Activated CD4-positive, alpha-beta memory T cell treated with anti-CD3 and anti-CD28 coated beads, Interleukin-2, amount 10 ng/mL, durations not matched to agents 7 days and 5 days (primary cell): Measurements from ENCODE around the gene CELF4. TPM values are rescaled to one million over a fixed set of nuclear protein-coding genes. Genes with fewer than 3 reads are reported as not detected.
A peak's percentile ranks its signal among the peaks of the same experiment; 100 is the strongest.

Experiments
- CTCF ChIA-PET: fragments of 350-600 bp; sonication (Branson Sonifier 250); formaldehyde crosslinking; loops from one replicate; lab custom pipeline; 2021; ENCODE audit warnings: antibody characterized with exemption, inconsistent platforms; lab: Charles Lee
- POLR2A ChIA-PET: fragments of 350-600 bp; sonication (Branson Sonifier 250); formaldehyde crosslinking; loops from one replicate; lab custom pipeline; 2021; ENCODE audit warnings: antibody characterized with exemption; lab: Charles Lee
- DNase-seq: peaks from one replicate; pipeline ENCODE4 v3.0.0-alpha.2; 2020
- H3K27ac Mint-ChIP-seq: one replicate; pipeline ENCODE4 v1.8.0; 2021; ENCODE audit warnings: mild to moderate bottlenecking, mixed read lengths
- H3K27me3 Mint-ChIP-seq: one replicate; pipeline ENCODE4 v1.8.0; 2021; ENCODE audit warnings: mixed read lengths
- H3K36me3 Mint-ChIP-seq: one replicate; pipeline ENCODE4 v1.8.0; 2021; ENCODE audit warnings: low read depth, mixed read lengths
- H3K4me1 Mint-ChIP-seq: one replicate; pipeline ENCODE4 v1.8.0; 2021; ENCODE audit warnings: mixed read lengths
- H3K4me3 Mint-ChIP-seq: one replicate; pipeline ENCODE4 v1.8.0; 2021; ENCODE audit warnings: mild to moderate bottlenecking, mixed read lengths
- H3K9me3 Mint-ChIP-seq: one replicate; pipeline ENCODE4 v1.8.0; 2021; ENCODE audit warnings: mixed read lengths
- total RNA-seq, 2 experiments: library from RNA; stranded (reverse); gene quantifications; one replicate each; pipeline ENCODE4 v1.2.3, GENCODE V29; 2021

Gene CELF4
- total RNA-seq, 2 experiments from 2014 or later = not detected

- Mint-ChIP-seq H3K27ac (no peak overlapping the region), H3K27me3 (no peaks in the 10 kb centered on the region), H3K4me3 (no peak overlapping the region), H3K4me1 (no peaks in the 10 kb centered on the region), H3K36me3 (no peaks in the 10 kb centered on the region), H3K9me3 (peaks cover 4% of the 10 kb centered on the region)
- ChIA-PET CTCF (no interaction called here), POLR2A (no interaction called here)
- no peak for DNase-seq
Observed at GRCh38 chr18:37282386-37283037, 283.1 kb downstream of the CELF4 start.

- Mint-ChIP-seq H3K9me3 (peaks cover 6% of the 10 kb centered on the region), H3K4me3 (no peak overlapping the region), H3K27me3 (peaks cover 3% of the 10 kb centered on the region), H3K4me1 (no peaks in the 10 kb centered on the region), H3K36me3 (no peaks in the 10 kb centered on the region), H3K27ac (no peak overlapping the region)
- CTCF ChIA-PET = no interaction called here
- POLR2A ChIA-PET = no interaction called here
- DNase-seq = no peak
Observed at GRCh38 chr18:37280701-37281393, 284.8 kb downstream of the CELF4 start.

- Mint-ChIP-seq H3K27ac (no peak overlapping the region), H3K4me1 (no peaks in the 10 kb centered on the region), H3K36me3 (no peaks in the 10 kb centered on the region), H3K27me3 (peaks cover 12% of the 10 kb centered on the region), H3K9me3 (peaks cover 6% of the 10 kb centered on the region), H3K4me3 (no peak overlapping the region)
- ChIA-PET CTCF (no interaction called here), POLR2A (no interaction called here)
- DNase-seq = no peak
Observed at GRCh38 chr18:37277804-37278203, 287.8 kb downstream of the CELF4 start.

GRCh38 chr18:37276111-37276890, 289.3 kb downstream of the CELF4 start:
- ChIA-PET CTCF (no interaction called here), POLR2A (no interaction called here)
- H3K27me3 Mint-ChIP-seq = peaks cover 12% of the 10 kb centered on the region
- no peak overlapping the region for H3K4me3 Mint-ChIP-seq
- H3K9me3 Mint-ChIP-seq = peaks cover 6% of the 10 kb centered on the region
- H3K4me1 Mint-ChIP-seq = no peaks in the 10 kb centered on the region
- no peak overlapping the region for H3K27ac Mint-ChIP-seq
- no peaks in the 10 kb centered on the region for H3K36me3 Mint-ChIP-seq
- no peak for DNase-seq

GRCh38 chr18:37275237-37275741, 290.3 kb downstream of the CELF4 start:
- no peak for DNase-seq
- no peaks in the 10 kb centered on the region for H3K36me3 Mint-ChIP-seq
- peaks cover 12% of the 10 kb centered on the region for H3K27me3 Mint-ChIP-seq
- CTCF ChIA-PET = no interaction called here
- H3K4me1 Mint-ChIP-seq = no peaks in the 10 kb centered on the region
- H3K27ac Mint-ChIP-seq = no peak overlapping the region
- H3K4me3 Mint-ChIP-seq = no peak overlapping the region
- H3K9me3 Mint-ChIP-seq = peaks cover 6% of the 10 kb centered on the region
- POLR2A ChIA-PET = no interaction called here

GRCh38 chr18:37274309-37275236, 291.0 kb downstream of the CELF4 start:
- Mint-ChIP-seq H3K9me3 (peaks cover 6% of the 10 kb centered on the region), H3K4me3 (no peak overlapping the region), H3K27me3 (peaks cover 12% of the 10 kb centered on the region), H3K4me1 (no peaks in the 10 kb centered on the region), H3K27ac (no peak overlapping the region), H3K36me3 (no peaks in the 10 kb centered on the region)
- no peak for DNase-seq
- CTCF ChIA-PET = no interaction called here
- POLR2A ChIA-PET = no interaction called here

- ChIA-PET POLR2A (no interaction called here), CTCF (interaction anchor here (0.7 kb wide), 1 partner anchor 342 kb away, joined by 5 read pairs; no protein-coding TSS in a partner anchor)
- no peak overlapping the region for H3K27ac Mint-ChIP-seq
- peaks cover 6% of the 10 kb centered on the region for H3K9me3 Mint-ChIP-seq
- peaks cover 12% of the 10 kb centered on the region for H3K27me3 Mint-ChIP-seq
- no peak overlapping the region for H3K4me3 Mint-ChIP-seq
- no peaks in the 10 kb centered on the region for H3K4me1 Mint-ChIP-seq
- H3K36me3 Mint-ChIP-seq = no peaks in the 10 kb centered on the region
- DNase-seq = no peak
Observed at GRCh38 chr18:37272841-37273240, 292.8 kb downstream of the CELF4 start.

GRCh38 chr18:37272226-37272625, 293.4 kb downstream of the CELF4 start:
- H3K4me3 Mint-ChIP-seq = no peak overlapping the region
- peaks cover 6% of the 10 kb centered on the region for H3K9me3 Mint-ChIP-seq
- no peak overlapping the region for H3K27ac Mint-ChIP-seq
- CTCF ChIA-PET = interaction anchor here (0.7 kb wide), 1 partner anchor 341 kb away, joined by 5 read pairs; no protein-coding TSS in a partner anchor
- no peaks in the 10 kb centered on the region for H3K4me1 Mint-ChIP-seq
- POLR2A ChIA-PET = no interaction called here
- DNase-seq = no peak
- H3K27me3 Mint-ChIP-seq = peaks cover 12% of the 10 kb centered on the region
- H3K36me3 Mint-ChIP-seq = no peaks in the 10 kb centered on the region

GRCh38 chr18:37270666-37271052, 294.9 kb downstream of the CELF4 start:
- H3K4me3 Mint-ChIP-seq = no peak overlapping the region
- H3K9me3 Mint-ChIP-seq = peaks cover 2% of the 10 kb centered on the region
- no peak overlapping the region for H3K27ac Mint-ChIP-seq
- ChIA-PET CTCF (no interaction called here), POLR2A (no interaction called here)
- no peaks in the 10 kb centered on the region for H3K36me3 Mint-ChIP-seq
- peaks cover 7% of the 10 kb centered on the region for H3K27me3 Mint-ChIP-seq
- no peaks in the 10 kb centered on the region for H3K4me1 Mint-ChIP-seq
- no peak for DNase-seq

- Mint-ChIP-seq H3K4me3 (no peak overlapping the region), H3K4me1 (no peaks in the 10 kb centered on the region), H3K36me3 (no peaks in the 10 kb centered on the region), H3K27me3 (peaks cover 4% of the 10 kb centered on the region), H3K9me3 (no peaks in the 10 kb centered on the region), H3K27ac (no peak overlapping the region)
- peak; percentile 35 for DNase-seq
- CTCF ChIA-PET = no interaction called here
- POLR2A ChIA-PET = no interaction called here
Observed at GRCh38 chr18:37270038-37270665, 295.4 kb downstream of the CELF4 start.

GRCh38 chr18:37266290-37266689, 299.3 kb downstream of the CELF4 start:
- H3K36me3 Mint-ChIP-seq = no peaks in the 10 kb centered on the region
- peaks cover 4% of the 10 kb centered on the region for H3K9me3 Mint-ChIP-seq
- H3K4me3 Mint-ChIP-seq = no peak overlapping the region
- ChIA-PET CTCF (no interaction called here), POLR2A (no interaction called here)
- no peak overlapping the region for H3K27ac Mint-ChIP-seq
- DNase-seq = no peak
- no peaks in the 10 kb centered on the region for H3K27me3 Mint-ChIP-seq
- H3K4me1 Mint-ChIP-seq = no peaks in the 10 kb centered on the region

GRCh38 chr18:37265382-37265781, 300.2 kb downstream of the CELF4 start:
- Mint-ChIP-seq H3K4me1 (no peaks in the 10 kb centered on the region), H3K4me3 (no peak overlapping the region), H3K36me3 (no peaks in the 10 kb centered on the region), H3K27me3 (no peaks in the 10 kb centered on the region), H3K27ac (no peak overlapping the region), H3K9me3 (peaks cover 4% of the 10 kb centered on the region)
- POLR2A ChIA-PET = no interaction called here
- CTCF ChIA-PET = no interaction called here
- no peak for DNase-seq
